ENCODE data around the gene MACROD1.

The MACROD1 gene

GRCh38 chr11:64003807-64004589, 161.9 kb downstream of the MACROD1 start:
- DNase-seq = peak; percentile 31
- in situ Hi-C loops (cut with HindIII; ENCODE audit: low pct_ligation_motif_present, low pct_unique_long_range_greater_than_20kb, low sequenced_read_pairs) = no loop called here

DNA sequence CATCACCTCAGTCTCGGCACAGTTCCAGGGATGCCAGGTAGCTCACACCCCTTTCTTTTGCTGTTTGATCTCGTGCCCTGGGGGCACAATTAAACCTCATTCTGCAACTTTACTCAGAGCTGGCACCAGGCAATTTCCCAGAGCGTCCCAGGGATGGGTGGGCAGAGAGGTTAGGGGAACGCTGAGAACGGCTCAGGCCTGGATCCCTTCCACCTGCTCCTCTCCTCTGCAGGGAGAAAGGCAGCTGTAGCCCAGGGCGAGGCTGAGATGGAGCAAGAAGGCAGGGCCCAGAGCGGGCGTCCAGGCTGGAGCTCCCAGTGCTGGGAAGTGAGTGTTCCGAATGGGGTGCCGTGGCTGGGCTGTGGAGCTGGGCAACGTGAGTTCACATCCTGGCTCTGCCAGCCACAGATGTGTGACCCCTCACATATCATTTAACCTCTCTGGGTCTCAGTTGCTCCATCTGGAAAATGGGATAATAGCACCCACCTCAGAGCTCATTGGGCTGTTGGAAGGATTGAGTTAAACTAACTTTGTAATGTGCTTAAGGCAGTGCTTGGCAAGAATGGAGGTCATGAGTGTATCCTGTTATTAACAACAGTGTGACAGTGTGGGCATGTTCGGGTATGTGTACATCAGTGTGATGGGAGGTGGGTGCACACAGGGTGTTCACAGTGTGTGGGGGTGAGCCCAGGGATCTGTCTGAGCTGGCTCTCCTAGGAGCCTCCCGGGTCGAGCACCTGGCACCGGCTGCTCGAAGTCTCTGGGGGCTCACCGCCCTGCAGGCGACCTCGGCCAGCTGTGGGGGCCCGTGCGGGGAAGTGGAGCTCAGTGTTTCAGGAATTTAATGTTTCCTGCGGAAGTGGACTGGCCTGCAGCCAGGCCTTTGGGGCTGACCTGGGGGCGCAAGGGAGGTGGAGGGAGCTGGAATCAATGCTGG, 164.2 kb downstream of the MACROD1 start:
- no peak for DNase-seq

DNA sequence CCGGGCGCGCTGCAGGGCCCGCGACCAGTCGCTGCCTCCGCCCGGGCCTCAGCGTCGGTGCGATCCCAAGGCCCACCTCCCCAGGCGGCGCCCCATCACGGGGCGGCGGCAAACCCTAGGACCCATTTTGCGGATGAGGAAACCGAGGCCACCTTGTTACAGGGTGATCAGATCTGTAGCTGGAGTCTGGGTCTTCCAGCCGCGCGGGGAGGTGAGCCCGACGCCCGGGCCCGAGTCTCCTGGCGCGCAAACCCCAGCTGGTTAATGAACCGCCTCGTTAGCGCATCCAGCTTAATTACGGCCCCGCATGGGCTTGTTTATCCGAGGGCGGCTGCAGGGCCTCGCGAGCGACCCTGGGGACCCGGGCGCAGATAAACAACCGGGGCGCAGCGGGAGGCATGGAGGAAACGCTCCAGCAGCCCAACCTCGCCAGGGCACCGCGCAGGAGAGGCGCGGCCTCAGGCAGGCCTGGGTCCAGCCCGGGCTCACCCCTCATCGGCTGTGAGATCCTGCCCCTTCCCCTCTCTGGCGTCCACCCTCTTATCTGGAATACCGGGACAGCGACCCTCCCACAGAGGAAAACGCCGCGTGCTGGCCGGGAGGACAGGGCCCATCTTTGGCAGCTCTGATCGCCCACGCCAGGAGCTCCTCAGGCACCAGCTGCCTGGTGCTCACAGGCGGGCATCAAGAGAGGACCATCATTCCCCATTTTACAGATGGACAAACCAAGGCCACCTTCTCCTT, 165.0 kb downstream of the MACROD1 start:
- no peak for DNase-seq
- in situ Hi-C loops (cut with HindIII; ENCODE audit: low pct_ligation_motif_present, low pct_unique_long_range_greater_than_20kb, low sequenced_read_pairs) = no loop called here

More for the DNA sequence above, 164.2 kb downstream of the MACROD1 start:
- in situ Hi-C loops (cut with HindIII; ENCODE audit: low pct_ligation_motif_present, low pct_unique_long_range_greater_than_20kb, low sequenced_read_pairs) = no loop called here

DNA sequence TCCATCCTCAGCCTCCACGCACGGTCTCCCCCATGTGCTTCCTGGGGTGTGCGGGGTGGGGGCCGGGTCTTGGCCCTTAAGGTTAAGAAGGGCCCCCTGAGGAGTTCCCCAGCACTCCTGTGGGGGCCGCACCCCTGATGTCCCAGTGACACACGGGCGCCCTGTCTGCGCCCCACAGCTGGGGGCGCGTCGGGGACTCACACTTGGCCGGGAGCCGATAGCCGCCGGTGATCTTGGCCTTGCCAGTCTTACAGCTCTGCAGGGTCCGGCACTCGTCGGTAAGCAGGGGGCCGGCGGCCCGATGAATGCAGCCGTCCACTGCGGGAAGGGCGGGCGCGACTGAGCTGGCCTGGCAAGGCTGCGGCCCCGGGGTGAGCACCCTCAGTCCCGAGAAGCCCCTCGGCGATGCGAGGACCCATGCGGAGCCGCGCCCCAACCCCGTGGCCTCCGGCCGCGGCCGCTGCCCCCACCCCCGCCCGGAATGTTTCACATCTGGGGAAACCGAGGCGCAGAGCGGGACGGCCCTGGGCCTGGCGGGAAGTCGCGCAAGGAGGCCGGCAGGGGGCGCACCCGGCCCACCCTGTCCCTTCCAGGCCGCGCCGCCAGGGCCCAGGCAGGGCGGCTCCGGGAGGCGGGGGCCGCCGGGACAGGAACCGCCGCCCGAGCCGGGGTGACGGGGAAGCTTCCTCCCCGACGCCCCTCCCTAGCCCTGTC, 165.7 kb downstream of the MACROD1 start:
- in situ Hi-C loops (cut with HindIII; ENCODE audit: low pct_ligation_motif_present, low pct_unique_long_range_greater_than_20kb, low sequenced_read_pairs) = no loop called here
- DNase-seq = peak; percentile 67

DNA sequence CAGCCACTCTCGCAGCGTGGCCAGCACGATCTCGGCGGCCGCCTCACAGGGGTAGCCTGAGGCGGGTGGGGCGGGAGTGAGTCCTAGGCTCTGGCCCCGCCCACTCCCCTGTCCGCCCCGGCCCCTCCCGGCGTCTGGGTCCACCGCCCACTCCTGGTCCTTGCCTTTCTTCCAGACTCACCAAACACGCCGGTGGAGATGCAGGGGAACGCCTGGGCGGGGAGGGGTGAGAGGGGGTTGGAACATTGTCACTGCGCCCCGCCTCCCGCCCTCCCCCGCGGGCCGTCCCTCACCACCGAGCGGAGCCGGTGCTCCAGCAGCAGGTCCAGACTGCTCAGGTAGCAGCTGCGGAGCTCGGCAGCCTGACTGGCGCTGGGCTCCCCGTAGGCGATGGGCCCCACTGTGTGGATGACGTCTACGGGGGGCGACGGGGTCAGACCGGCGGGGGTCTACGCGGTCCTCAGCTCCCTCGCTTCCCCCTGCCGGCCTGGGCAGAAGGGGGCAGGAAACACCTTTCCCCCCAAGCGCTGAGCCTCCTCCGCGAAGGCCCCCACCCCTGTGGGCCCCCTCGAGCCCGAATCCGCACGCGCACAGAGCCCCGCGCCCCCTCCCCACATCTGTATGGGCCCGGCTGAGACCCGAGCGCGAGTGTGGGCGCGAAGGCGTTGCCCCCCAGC, 166.4 kb downstream of the MACROD1 start:
- no peak for DNase-seq
- in situ Hi-C loops (cut with HindIII; ENCODE audit: low pct_ligation_motif_present, low pct_unique_long_range_greater_than_20kb, low sequenced_read_pairs) = no loop called here

DNA sequence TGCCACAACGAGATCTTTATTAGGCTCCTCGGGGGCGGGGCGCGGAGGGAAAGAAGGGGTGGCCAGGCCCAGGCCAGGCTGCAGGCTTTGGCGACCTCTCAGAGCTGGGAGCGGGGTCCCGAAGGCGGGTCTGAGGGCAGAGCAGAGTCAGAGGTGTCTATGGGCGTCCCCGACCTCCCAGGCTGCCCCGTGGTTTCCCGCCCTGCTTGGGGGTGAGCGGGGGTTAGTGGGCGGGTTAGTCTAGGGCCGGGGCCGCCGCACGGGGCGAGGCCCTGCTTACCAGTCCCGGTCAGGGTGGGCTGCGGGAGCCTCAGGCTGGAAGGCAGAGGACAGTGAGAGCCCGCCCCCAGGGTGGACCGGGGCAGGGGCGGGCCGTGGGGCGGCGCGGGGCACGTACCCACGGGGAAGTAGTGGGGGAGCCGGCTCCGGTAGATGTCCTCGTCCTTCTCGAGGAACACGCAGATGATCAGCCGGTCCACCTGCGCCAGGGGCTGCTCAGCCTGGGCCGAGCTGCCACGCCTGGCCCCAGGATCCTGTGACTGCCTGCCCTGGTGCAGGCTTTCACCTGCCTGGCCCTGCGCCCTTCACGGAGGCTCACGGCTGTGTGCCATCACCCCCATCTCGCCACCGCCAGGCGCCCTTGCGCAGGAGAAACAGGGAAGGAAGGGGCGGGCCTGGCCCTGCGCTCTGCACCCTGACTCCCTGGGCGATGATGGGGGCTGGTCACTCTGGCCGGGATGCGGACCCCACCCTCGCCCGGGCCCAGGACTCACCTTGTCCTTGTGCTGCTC, 167.2 kb downstream of the MACROD1 start:
- no peak for DNase-seq
- in situ Hi-C loops (cut with HindIII; ENCODE audit: low pct_ligation_motif_present, low pct_unique_long_range_greater_than_20kb, low sequenced_read_pairs) = no loop called here

GRCh38 chr11:63997801-63998337, 168.0 kb downstream of the MACROD1 start:
- no peak for DNase-seq
- in situ Hi-C loops (cut with HindIII; ENCODE audit: low pct_ligation_motif_present, low pct_unique_long_range_greater_than_20kb, low sequenced_read_pairs) = no loop called here

- in situ Hi-C loops (cut with HindIII; ENCODE audit: low pct_ligation_motif_present, low pct_unique_long_range_greater_than_20kb, low sequenced_read_pairs) = no loop called here
- no peak for DNase-seq
Observed at GRCh38 chr11:63997104-63997700, 168.7 kb downstream of the MACROD1 start.

DNA sequence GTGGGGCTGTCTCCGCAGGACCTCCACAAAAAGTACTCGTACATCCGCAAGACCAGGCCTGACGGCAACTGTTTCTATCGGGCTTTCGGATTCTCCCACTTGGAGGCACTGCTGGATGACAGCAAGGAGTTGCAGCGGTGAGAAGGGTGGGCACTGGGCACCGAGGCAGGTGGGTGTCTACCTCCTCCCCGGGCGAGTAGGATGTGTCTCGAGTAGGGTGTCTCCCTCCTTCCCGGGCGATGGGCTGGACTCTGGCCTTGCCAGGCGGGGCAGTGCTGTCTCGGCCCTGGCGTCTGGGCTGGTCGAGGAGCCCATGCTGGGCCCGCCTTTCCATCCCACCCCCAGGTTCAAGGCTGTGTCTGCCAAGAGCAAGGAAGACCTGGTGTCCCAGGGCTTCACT, 169.4 kb downstream of the MACROD1 start:
- DNase-seq = no peak
- in situ Hi-C loops (cut with HindIII; ENCODE audit: low pct_ligation_motif_present, low pct_unique_long_range_greater_than_20kb, low sequenced_read_pairs) = no loop called here

GRCh38 chr11:63993993-63994392, 171.9 kb downstream of the MACROD1 start:
- no peak for DNase-seq
- in situ Hi-C loops (cut with HindIII; ENCODE audit: low pct_ligation_motif_present, low pct_unique_long_range_greater_than_20kb, low sequenced_read_pairs) = no loop called here

- DNase-seq = no peak
- in situ Hi-C loops (cut with HindIII; ENCODE audit: low pct_ligation_motif_present, low pct_unique_long_range_greater_than_20kb, low sequenced_read_pairs) = no loop called here
Observed at GRCh38 chr11:63993100-63993499, 172.8 kb downstream of the MACROD1 start.

DNA sequence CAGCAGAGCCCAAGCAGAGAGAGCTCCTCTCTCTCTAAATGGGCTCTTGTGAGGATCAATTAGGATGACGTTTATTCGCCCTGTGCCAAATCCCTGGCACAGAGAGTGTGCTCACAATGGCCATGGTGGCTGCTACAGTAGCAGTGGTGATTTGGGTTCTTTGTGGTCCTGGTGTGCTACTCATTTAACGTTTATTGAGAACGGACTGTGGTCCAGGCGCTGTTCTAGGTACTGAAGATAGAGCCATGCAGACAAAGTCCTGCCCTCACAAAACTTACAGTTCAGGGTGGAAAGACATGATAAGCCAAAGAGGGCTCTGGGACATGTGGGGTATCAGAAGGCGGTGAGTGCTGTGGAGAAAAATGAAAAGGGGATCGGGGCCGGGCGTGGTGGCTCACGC, 174.4 kb downstream of the MACROD1 start:
- no peak for DNase-seq
- in situ Hi-C loops (cut with HindIII; ENCODE audit: low pct_ligation_motif_present, low pct_unique_long_range_greater_than_20kb, low sequenced_read_pairs) = no loop called here

- in situ Hi-C loops (cut with HindIII; ENCODE audit: low pct_ligation_motif_present, low pct_unique_long_range_greater_than_20kb, low sequenced_read_pairs) = no loop called here
- no peak for DNase-seq
Observed at GRCh38 chr11:63986932-63987513, 178.9 kb downstream of the MACROD1 start.

DNA sequence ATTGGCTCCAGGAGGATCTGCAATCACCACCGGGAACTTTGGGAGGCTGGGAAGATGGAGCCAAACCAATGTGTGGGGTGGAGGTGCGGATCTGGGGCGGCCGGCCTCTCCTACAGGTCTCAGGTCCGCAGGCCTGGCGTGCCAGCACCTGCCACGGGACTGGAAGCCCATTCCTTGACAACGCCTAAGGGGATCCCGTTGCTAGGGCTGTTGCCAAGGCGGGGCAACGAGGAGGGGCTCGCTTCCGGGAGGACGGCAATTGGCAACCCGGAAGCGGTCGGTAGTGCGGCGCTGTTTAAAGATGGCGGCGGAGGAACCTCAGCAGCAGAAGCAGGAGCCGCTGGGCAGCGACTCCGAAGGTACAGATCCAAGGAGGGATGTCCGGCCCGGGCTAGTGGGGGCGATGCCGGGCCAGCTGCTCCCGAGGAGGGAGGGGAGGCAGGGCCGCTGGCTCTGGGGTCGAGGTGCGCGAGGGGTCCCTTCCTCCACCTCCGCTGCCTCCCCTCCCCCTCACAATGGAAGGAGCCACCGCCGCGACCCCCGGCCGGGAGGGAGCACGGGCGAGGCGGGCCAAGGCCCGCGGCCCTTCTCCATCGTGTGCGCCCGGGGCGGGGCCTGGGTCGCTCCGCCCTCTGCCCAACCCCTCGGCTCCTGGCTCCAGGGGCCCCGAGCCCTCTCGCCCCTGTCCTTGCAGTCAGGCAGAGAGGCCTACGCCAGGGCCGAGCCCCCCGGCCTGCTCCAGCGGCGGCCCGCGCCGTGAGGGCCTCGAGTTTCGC, 179.6 kb downstream of the MACROD1 start, which contains the start of gene OTUB1:
Gene OTUB1 (plus strand): TSS at position 283 of the 776 bp plus-strand sequence. CDS start 19 bp downstream, at position 302.
- in situ Hi-C loops (cut with HindIII; ENCODE audit: low pct_ligation_motif_present, low pct_unique_long_range_greater_than_20kb, low sequenced_read_pairs) = no loop called here
- peak; percentile 88 for DNase-seq

DNA sequence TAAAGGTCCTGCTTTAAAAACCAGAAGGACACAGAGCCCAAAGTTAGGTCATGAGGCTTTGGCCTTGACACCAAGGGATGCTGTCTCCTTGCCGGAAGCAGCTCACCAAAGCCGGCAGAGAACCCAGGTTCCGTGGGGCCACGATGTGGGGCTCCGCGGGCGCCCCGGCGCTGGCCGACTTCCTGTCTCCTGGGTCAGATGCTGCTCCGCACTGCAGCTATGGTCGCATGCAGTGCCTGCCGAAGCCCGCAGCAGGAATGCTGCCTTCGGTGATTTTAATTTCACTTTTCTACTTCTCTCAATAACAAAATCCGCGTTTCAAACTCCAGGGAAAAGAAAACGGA, 180.1 kb downstream of the MACROD1 start:
- in situ Hi-C loops (cut with HindIII; ENCODE audit: low pct_ligation_motif_present, low pct_unique_long_range_greater_than_20kb, low sequenced_read_pairs) = no loop called here
- no peak for DNase-seq

Data from ACHN (cell line).